SK-N-SH (cell line): ENCODE measurements around the gene FBXO15.

Source experiments
- CTCF ChIP-seq: fragments of 200-600 bp; sonication (generic); IDR thresholded peaks from 2 replicates; pipeline ENCODE4 v1.6.1; 2017; ENCODE audit warnings: antibody characterized with exemption, mild to moderate bottlenecking, moderate library complexity
- EP300 ChIP-seq, 2 experiments: IDR thresholded peaks; 2 replicates each; pipeline versions ENCODE4 v1.4.0 to v1.6.1; 2012; ENCODE audit warnings: borderline replicate concordance in 1 of 2, low read depth in 1 of 2, low read length in 1 of 2
- EZH2phosphoT487 ChIP-seq: fragments of 200-600 bp; sonication (generic); IDR thresholded peaks from 2 replicates; pipeline ENCODE4 v1.6.1; 2017; ENCODE audit warnings: low read depth, mixed run types, mild to moderate bottlenecking, antibody characterized with exemption, moderate library complexity, borderline replicate concordance
- GATA2 ChIP-seq: sonication (generic); formaldehyde crosslinking; IDR thresholded peaks from 2 replicates; pipeline ENCODE4 v1.5.0; 2020; ENCODE audit warnings: mild to moderate bottlenecking, missing genetic modification reagents
- MAX ChIP-seq: IDR thresholded peaks from 2 replicates; pipeline ENCODE4 v1.4.0; 2012; ENCODE audit warnings: low read depth
- MXI1 ChIP-seq: IDR thresholded peaks from 2 replicates; pipeline ENCODE4 v1.6.1; 2012; ENCODE audit warnings: mild to moderate bottlenecking, low read depth, low read length, improper control_type of control experiment
- POLR2AphosphoS5 ChIP-seq: IDR thresholded peaks from 2 replicates; pipeline ENCODE4 v1.6.1; 2012; ENCODE audit warnings: low read depth, low read length
- REST ChIP-seq: IDR thresholded peaks from 2 replicates; pipeline ENCODE4 v1.6.1; 2012; ENCODE audit warnings: mild to moderate bottlenecking, low read depth, low read length, moderate library complexity
- SMC3 ChIP-seq: IDR thresholded peaks from 2 replicates; pipeline ENCODE4 v1.6.1; 2012; ENCODE audit warnings: low read depth, low read length, improper control_type of control experiment
- TCF12 ChIP-seq: IDR thresholded peaks from 2 replicates; pipeline ENCODE4 v1.4.0; 2012
- USF2 ChIP-seq: fragments of 150-350 bp; IDR thresholded peaks from 2 replicates; pipeline ENCODE4 v1.6.1; 2017; ENCODE audit warnings: antibody characterized with exemption, low read length, low read depth, borderline replicate concordance
- YY1 ChIP-seq: IDR thresholded peaks from 2 replicates; pipeline ENCODE4 v1.4.0; 2012; ENCODE audit warnings: low read depth, mild to moderate bottlenecking

- TF ChIP-seq POLR2AphosphoS5 (no peak), EZH2phosphoT487 (no peak), CTCF (no peak), EP300 (IDR thresholded peaks at IDR 0.05; ENCODE audit: borderline replicate concordance in 1 of 2, low read depth in 1 of 2, low read length in 1 of 2) (no peak), MXI1 (no peak), TCF12 (no peak), SMC3 (no peak), USF2 (no peak), YY1 (no peak), REST (no peak), MAX (no peak), GATA2 (no peak)
Observed at GRCh38 chr18:74194691-74195090, 47.1 kb upstream of the FBXO15 start.
